GM10248 (cell line): ENCODE data around the gene MITF.

Experiments
- CTCF ChIA-PET: fragments of 300-600 bp; sonication (Branson Sonifier 250); formaldehyde crosslinking; extraction: SDS; loops from one replicate; lab custom pipeline; 2021; ENCODE audit warnings: antibody characterized with exemption; lab: Yijun Ruan, JAX
- POLR2A ChIA-PET: fragments of 350-650 bp; sonication (Branson Sonifier 250); formaldehyde crosslinking; extraction: SDS; loops from one replicate; lab custom pipeline; 2020; ENCODE audit warnings: antibody characterized with exemption; lab: Yijun Ruan, JAX
- DNase-seq: peaks from one replicate; pipeline ENCODE4 v3.0.0; 2012; ENCODE audit errors: extremely low spot score
- CTCF ChIP-seq: IDR thresholded peaks from 2 replicates; pipeline ENCODE4 v1.5.1; 2012; ENCODE audit warnings: mild to moderate bottlenecking, low read depth; ENCODE audit errors: extremely low read depth, missing control alignments, control extremely low read depth

MITF gene

GRCh38 chr3:69831737-69832136 is 92.5 kb downstream of the MITF start:
- CTCF ChIA-PET: interaction anchor here (1.3 kb wide), 1 partner anchor 10 kb away, joined by 3 read pairs; no protein-coding TSS in a partner anchor

GRCh38 chr3:69833591-69833990 is 94.3 kb downstream of the MITF start:
- POLR2A ChIA-PET: no interaction called here
- CTCF ChIA-PET: no interaction called here
- DNase-seq: no peak
- TF ChIP-seq CTCF: no peak

More at GRCh38 chr3:69831737-69832136, 92.5 kb downstream of the MITF start:
- POLR2A ChIA-PET: no interaction called here
- DNase-seq: no peak
- TF ChIP-seq CTCF: no peak

GRCh38 chr3:69838217-69838616 is 99.0 kb downstream of the MITF start:
- TF ChIP-seq CTCF: no peak
- CTCF ChIA-PET: no interaction called here
- no peak for DNase-seq
- POLR2A ChIA-PET: no interaction called here

- DNase-seq: no peak
- TF ChIP-seq CTCF: no peak
- POLR2A ChIA-PET: no interaction called here
- CTCF ChIA-PET: no interaction called here
Observed at GRCh38 chr3:69838696-69839515, 99.6 kb downstream of the MITF start.

- ChIA-PET CTCF (no interaction called here), POLR2A (no interaction called here)
- no peak for DNase-seq
- no peak for TF ChIP-seq CTCF
Observed at GRCh38 chr3:69842351-69842750, 103.1 kb downstream of the MITF start.

- TF ChIP-seq CTCF: no peak
- ChIA-PET CTCF (no interaction called here), POLR2A (no interaction called here)
- no peak for DNase-seq
Observed at GRCh38 chr3:69842789-69843188, 103.5 kb downstream of the MITF start.
